NCI-H146 treated with DMSO at 0.1 percent for 48 hours (cell line): ENCODE data around the gene VCPKMT.
"Not testable (repeated sequence)": the region's sequence is repeated elsewhere in the genome, so short reads cannot be mapped to it uniquely, and the experiment has no call there.

Experiments
- DNase-seq: peaks from one replicate; lab custom pipeline; 2025; ENCODE audit not compliant: unreplicated experiment; lab: John Stamatoyannopoulos, UW

The VCPKMT gene

GRCh38 chr14:50092006-50092555 is 24.3 kb downstream of the VCPKMT start:
- no peak for DNase-seq

GRCh38 chr14:50091240-50091913 is 25.0 kb downstream of the VCPKMT start:
- DNase-seq: no peak

GRCh38 chr14:50089208-50089607 is 27.2 kb downstream of the VCPKMT start:
- no peak for DNase-seq

- no peak for DNase-seq
Observed at GRCh38 chr14:50088731-50089130, 27.6 kb downstream of the VCPKMT start.

GRCh38 chr14:50088117-50088515 is 28.3 kb downstream of the VCPKMT start:
- no peak for DNase-seq

GRCh38 chr14:50087341-50088116 is 28.8 kb downstream of the VCPKMT start:
- DNase-seq: no peak

GRCh38 chr14:50086321-50086711 is 30.1 kb downstream of the VCPKMT start:
- DNase-seq: no peak

DNA sequence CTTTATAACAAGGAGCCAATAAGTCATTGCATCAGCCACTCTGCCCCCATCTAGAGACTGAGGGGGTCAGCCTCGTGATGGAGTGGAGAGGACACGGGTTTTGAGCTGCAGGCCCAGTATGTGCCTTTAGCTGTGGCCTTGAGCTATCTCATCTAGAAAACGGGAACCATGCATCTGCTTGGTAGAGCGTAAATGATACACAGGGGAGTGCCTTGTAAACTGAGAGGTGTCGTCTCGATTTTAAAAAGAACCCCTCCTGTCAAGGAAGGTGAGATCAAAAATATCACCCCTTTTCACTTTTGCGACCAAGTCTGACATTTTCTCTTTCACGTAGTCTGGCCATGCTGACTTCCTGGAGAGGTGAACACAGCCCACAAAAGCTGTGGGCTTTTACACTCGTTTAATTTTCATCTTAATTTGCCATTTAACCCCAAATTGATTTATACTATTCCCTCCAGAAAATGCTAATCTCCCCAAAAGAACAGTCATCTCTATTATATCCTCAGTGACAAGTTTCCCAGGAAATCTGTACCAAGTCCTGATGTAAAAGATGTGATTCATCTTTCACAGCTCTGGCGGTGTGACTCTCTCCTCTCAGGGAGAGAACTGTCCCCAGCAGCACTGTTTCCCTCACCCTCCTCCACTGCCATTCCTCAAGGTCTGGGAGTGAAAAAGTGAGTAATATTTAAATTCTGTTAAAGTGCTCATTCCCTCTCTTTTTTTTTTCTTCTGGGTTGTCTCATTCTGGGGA is 30.6 kb downstream of the VCPKMT start:
- no peak for DNase-seq

DNA sequence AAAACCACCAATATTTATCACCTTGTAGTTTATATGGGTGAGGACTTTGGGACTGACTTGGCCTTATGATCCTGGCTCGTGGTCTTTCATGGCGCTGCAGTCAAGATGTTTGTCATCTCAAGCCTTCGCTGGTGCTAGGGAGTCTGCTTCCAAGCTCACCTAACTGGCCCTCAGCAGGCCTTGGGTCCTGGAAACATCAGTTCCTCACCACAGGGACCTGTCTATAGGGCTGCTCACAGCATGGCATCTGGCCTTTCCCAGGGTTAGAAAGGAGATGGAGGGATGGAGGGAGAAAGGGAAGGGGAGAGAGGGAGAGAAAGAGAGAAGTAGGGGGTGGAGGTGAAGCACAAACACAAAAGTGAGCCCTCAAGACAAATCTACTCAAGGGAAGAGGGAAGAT is 31.7 kb downstream of the VCPKMT start:
- DNase-seq: no peak

GRCh38 chr14:50083467-50084337 is 32.7 kb downstream of the VCPKMT start:
- DNase-seq: no peak

GRCh38 chr14:50082784-50083466 is 33.4 kb downstream of the VCPKMT start:
- DNase-seq: no peak

DNA sequence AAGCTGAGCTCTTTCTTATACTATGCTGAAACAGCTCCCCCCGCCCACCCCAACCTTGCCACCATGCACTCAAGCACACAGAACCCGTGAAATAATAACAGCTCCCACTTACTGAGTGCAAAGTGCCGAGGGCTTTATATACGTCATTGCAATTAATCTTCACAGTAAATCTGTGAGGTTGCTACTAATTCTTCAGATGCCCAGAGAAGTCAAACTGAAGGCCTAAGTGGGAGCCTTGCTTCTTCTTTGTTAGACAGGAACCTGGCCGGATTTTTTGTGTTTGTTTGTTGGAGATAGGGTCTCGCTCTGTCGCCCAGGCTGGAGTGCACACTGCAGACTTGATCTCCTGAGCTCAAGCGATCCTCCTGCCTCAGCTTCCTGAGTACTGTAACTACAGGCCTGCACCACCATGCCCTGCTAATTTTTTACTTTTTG is 34.0 kb downstream of the VCPKMT start:
- DNase-seq: no peak

- not testable (repeated sequence) for DNase-seq
Observed at GRCh38 chr14:50079103-50079502, 37.3 kb downstream of the VCPKMT start.

GRCh38 chr14:50073663-50074062 is 42.7 kb downstream of the VCPKMT start:
- not testable (repeated sequence) for DNase-seq

DNA sequence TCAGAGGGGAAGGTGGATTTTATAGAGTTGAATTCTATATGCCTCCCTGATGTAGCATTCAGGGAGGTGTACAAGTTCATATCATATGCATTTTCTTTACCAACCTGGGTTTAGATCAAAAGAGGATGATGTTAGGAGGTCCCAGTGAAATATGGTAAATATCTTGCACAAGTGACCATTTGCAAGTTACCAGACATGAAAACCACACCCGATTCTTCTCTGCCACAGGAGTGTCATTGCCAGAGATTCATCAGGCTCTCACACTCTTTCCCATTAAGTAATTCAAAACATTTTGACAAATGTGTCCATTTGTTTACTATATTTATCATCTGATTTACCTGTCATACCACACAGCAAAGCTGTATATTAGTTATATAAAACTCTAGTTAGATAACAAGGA is 44.0 kb downstream of the VCPKMT start:
- DNase-seq: no peak

- no peak for DNase-seq
Observed at GRCh38 chr14:50070840-50071548, 45.4 kb downstream of the VCPKMT start.

DNA sequence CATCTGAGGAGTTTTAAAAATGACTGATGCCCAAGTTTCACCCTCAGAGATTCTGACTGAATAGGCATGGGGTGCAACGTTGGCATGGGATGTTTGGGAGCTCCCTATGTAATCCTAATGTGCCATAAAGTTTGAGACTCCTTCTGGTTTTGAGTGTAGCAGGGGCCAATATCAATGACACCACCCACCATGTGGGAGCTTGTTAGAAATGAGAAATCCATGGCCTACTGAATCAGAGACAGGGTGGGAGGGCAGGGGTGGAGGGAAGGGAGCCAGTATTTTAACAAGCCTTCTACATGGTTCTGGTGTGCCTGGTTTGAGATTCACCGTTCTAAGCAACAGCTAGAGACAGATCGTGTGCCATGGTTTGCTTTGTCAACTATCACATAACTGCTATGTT is 46.1 kb downstream of the VCPKMT start:
- no peak for DNase-seq

DNA sequence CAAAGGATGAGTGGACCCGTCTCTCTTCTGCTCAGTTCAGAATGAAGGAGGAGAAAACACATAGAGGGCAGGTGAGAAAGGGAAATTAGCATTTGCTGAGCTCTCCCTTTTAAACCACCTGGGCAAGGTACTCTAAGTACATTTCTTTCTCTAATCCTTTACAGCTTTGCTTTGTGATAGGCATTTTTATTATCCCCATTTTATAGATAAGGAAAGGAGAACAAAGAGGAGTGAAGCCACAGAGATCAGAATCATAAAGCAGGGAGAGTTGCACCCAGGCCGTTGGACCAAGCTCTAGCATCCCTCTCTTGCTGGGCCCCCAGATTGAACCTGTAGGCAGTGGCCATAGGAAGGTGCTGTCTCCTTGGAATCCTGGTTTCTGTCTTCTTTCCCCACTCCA is 47.0 kb downstream of the VCPKMT start:
- DNase-seq: no peak

- DNase-seq: no peak
Observed at GRCh38 chr14:50068496-50068895, 47.9 kb downstream of the VCPKMT start.
